Panc1 (cell line): Measurements from ENCODE around the gene CDC7. TPM values are rescaled to one million over a fixed set of nuclear protein-coding genes. Genes with fewer than 3 reads are reported as not detected.

ENCODE experiments used
- ATAC-seq: fragments of 200-7000 bp; cut with Tn5 transposase; 2 replicates; pipeline ENCODE4 v1.9.1; 2020; ENCODE audit warnings: mild to moderate bottlenecking, moderate library complexity
- BruUV-seq: library from RNA; stranded (reverse); fragments of 400-500 nt; replicated peaks from 2 replicates; lab custom pipeline; 2021; lab: Mats Ljungman, UMichigan
- CTCF ChIA-PET: fragments of 300-600 bp; sonication (Branson Sonifier 250); formaldehyde crosslinking; loops from one replicate; lab custom pipeline; 2022; ENCODE audit warnings: antibody characterized with exemption; lab: Charles Lee
- POLR2A ChIA-PET: fragments of 300-600 bp; sonication (Branson Sonifier 250); formaldehyde crosslinking; loops from one replicate; lab custom pipeline; 2022; ENCODE audit warnings: antibody characterized with exemption; lab: Charles Lee
- DNase-seq: peaks from one replicate; pipeline ENCODE4 v3.0.0-alpha.2; 2010; ENCODE audit warnings: low read depth, low spot score
- H3K27ac ChIP-seq: 2 replicates; pipeline ENCODE4 v1.5.1; 2011; ENCODE audit warnings: mild to moderate bottlenecking, low read length, inconsistent platforms
- H3K27me3 ChIP-seq: fragments of 200-500 bp; sonication (Bioruptor generic); 2 replicates; pipeline ENCODE4 v1.6.0; 2014; ENCODE audit warnings: low read length, inconsistent platforms; ENCODE audit not compliant: control insufficient read depth, insufficient read depth
- H3K36me3 ChIP-seq: fragments of 200-500 bp; sonication (Bioruptor generic); 2 replicates; pipeline ENCODE4 v1.5.1; 2014; ENCODE audit warnings: inconsistent platforms, mild to moderate bottlenecking, low read length, moderate library complexity; ENCODE audit not compliant: control insufficient read depth, insufficient read depth
- H3K4me1 ChIP-seq: 2 replicates; pipeline ENCODE4 v1.5.1; 2011; ENCODE audit warnings: inconsistent platforms, mild to moderate bottlenecking, low read length, moderate library complexity; ENCODE audit not compliant: control insufficient read depth, insufficient read depth
- H3K4me3 ChIP-seq, 2 experiments: 2 replicates each; pipeline ENCODE4 v1.5.1; 2011 to 2012; ENCODE audit warnings: low read depth in 2 of 2, low read length in 2 of 2, mild to moderate bottlenecking in 2 of 2, inconsistent platforms in 1 of 2, moderate library complexity in 1 of 2
- H3K9me3 ChIP-seq: fragments of 200-500 bp; sonication (Bioruptor generic); 2 replicates; pipeline ENCODE4 v1.5.1; 2014; ENCODE audit warnings: low read depth, mild to moderate bottlenecking, inconsistent platforms, low read length, moderate library complexity; ENCODE audit not compliant: control insufficient read depth, insufficient read depth
- CTCF ChIP-seq: fragments of 450-650 bp; IDR thresholded peaks from 2 replicates; pipeline ENCODE4 v1.5.1; 2017; ENCODE audit warnings: mild to moderate bottlenecking
- POLR2AphosphoS5 ChIP-seq: IDR thresholded peaks from 2 replicates; pipeline ENCODE4 v1.6.1; 2012; ENCODE audit warnings: mild to moderate bottlenecking, low read depth, low read length, moderate library complexity
- REST ChIP-seq, 2 experiments: IDR thresholded peaks; 2 replicates each; pipeline ENCODE4 v1.6.1; 2011 to 2012; ENCODE audit warnings: low read depth in 2 of 2, control low read depth in 1 of 2, low read length in 1 of 2, mild to moderate bottlenecking in 1 of 2, moderate library complexity in 1 of 2; ENCODE audit not compliant: insufficient read depth in 1 of 2
- SIN3A ChIP-seq: IDR thresholded peaks from 2 replicates; pipeline ENCODE4 v1.6.1; 2012; ENCODE audit warnings: low read depth, mild to moderate bottlenecking, low read length, moderate library complexity, borderline replicate concordance; ENCODE audit not compliant: insufficient read depth
- TCF7L2 ChIP-seq: IDR thresholded peaks from 2 replicates; pipeline ENCODE4 v1.6.1; 2011; ENCODE audit warnings: mild to moderate bottlenecking, low read depth, low read length, inconsistent platforms
- in situ Hi-C: cut with HindIII; loops from 2 replicates; pipeline ENCODE4 v1.10.0; 2016; ENCODE audit warnings: low sequenced_read_pairs, low pct_unique_long_range_greater_than_20kb
- intact Hi-C: fragments of 100-400 bp; cut with micrococcal nuclease; formaldehyde crosslinking; loops from one replicate; pipeline ENCODE4 v1.10.0; 2022; ENCODE audit not compliant: unreplicated experiment
- total RNA-seq: library from RNA; stranded (reverse); gene quantifications from one replicate; pipeline ENCODE4 v1.2.1, GENCODE V29; 2021; ENCODE audit not compliant: unreplicated experiment

Gene CDC7
- total RNA-seq, 1 experiment from 2014 or later = 30.1 TPM

GRCh38 chr1:91513160-91513559, 12.5 kb downstream of the CDC7 start:
- no peak for DNase-seq
- in situ Hi-C loops = no loop called here
- TF ChIP-seq POLR2AphosphoS5 = no peak
- TF ChIP-seq REST (IDR thresholded peaks at IDR 0.05; ENCODE audit: insufficient read depth in 1 of 2, low read depth in 2 of 2, low read length in 1 of 2) = no peak
- TF ChIP-seq CTCF = peak; percentile 35; the same call in 1 of the 2 replicates
- TF ChIP-seq TCF7L2 = no peak

GRCh38 chr1:91513706-91514105, 13.1 kb downstream of the CDC7 start:
- in situ Hi-C loops (no loop called here), intact Hi-C loops (loop anchor here (10.0 kb wide), 1 partner anchor 61 kb away; no protein-coding TSS in a partner anchor)
- no peaks in the 10 kb centered on the region for H3K9me3 ChIP-seq
- no peak overlapping the region for H3K27ac ChIP-seq
- DNase-seq (no peak), ATAC-seq (no peak)
- BruUV-seq = no TSS peak
- TF ChIP-seq TCF7L2 (no peak), POLR2AphosphoS5 (no peak), CTCF (no peak), SIN3A (no peak), REST (IDR thresholded peaks at IDR 0.05; ENCODE audit: insufficient read depth in 1 of 2, low read depth in 2 of 2, low read length in 1 of 2) (no peak)
- no peaks in the 10 kb centered on the region for H3K27me3 ChIP-seq
- H3K36me3 ChIP-seq = peaks cover 54% of the 10 kb centered on the region
- CTCF ChIA-PET = no interaction called here
- POLR2A ChIA-PET = no interaction called here
- H3K4me1 ChIP-seq = no peaks in the 10 kb centered on the region
- H3K4me3 ChIP-seq = no peak overlapping the region

More at GRCh38 chr1:91513160-91513559, 12.5 kb downstream of the CDC7 start:
- H3K9me3 ChIP-seq = no peaks in the 10 kb centered on the region
- H3K4me1 ChIP-seq = no peaks in the 10 kb centered on the region
- ATAC-seq = no peak
- CTCF ChIA-PET = interaction anchor here (0.6 to 1.0 kb wide), 3 partner anchors 12 to 372 kb away, joined by 3 to 5 read pairs (median 3); no protein-coding TSS in a partner anchor
- POLR2A ChIA-PET = no interaction called here
- no peak overlapping the region; the same call in 1 of the 2 replicates for H3K27ac ChIP-seq
- intact Hi-C loops = loop anchor here (10.0 kb wide), 1 partner anchor 62 kb away; no protein-coding TSS in a partner anchor
- H3K4me3 ChIP-seq = no peak overlapping the region
- H3K27me3 ChIP-seq = no peaks in the 10 kb centered on the region
- BruUV-seq = no TSS peak
- H3K36me3 ChIP-seq = peaks cover 57% of the 10 kb centered on the region
